H1 (cell line): Measurements from ENCODE around the gene THAP4. TPM values are rescaled to one million over a fixed set of nuclear protein-coding genes. Genes with fewer than 3 reads are reported as not detected.

ENCODE experiments used
- CTCF ChIA-PET: fragments of 300-600 bp; sonication (Branson Sonifier 250); formaldehyde crosslinking; loops from one replicate; lab custom pipeline; 2021; ENCODE audit not compliant: partially characterized antibody; lab: Charles Lee
- POLR2A ChIA-PET: fragments of 300-600 bp; sonication (Branson Sonifier 250); formaldehyde crosslinking; loops from one replicate; lab custom pipeline; 2021; ENCODE audit warnings: inconsistent platforms; ENCODE audit not compliant: partially characterized antibody; lab: Charles Lee
- DNase-seq, 2 experiments: peaks; one replicate each; pipeline versions ENCODE4 v3.0.0 to v3.0.0-alpha.2; 2010 to 2022; ENCODE audit warnings: low spot score in 2 of 2, low read depth in 1 of 2, mixed read lengths in 1 of 2
- FAIRE-seq: peaks from 2 replicates; lab custom pipeline; 2011; peaks lifted over from hg19 to GRCh38; lab: Jason Lieb, UNC
- H2AFZ ChIP-seq: 2 replicates; pipeline ENCODE4 v1.8.1; 2012; ENCODE audit warnings: low read length, inconsistent platforms
- H2AK5ac ChIP-seq: 2 replicates; pipeline ENCODE4 v1.6.1; 2013; ENCODE audit warnings: low read depth, low read length
- H2BK120ac ChIP-seq: replicated peaks from 2 replicates; pipeline ENCODE3; 2013; ENCODE audit warnings: low read depth, low read length, inconsistent platforms
- H2BK12ac ChIP-seq: 2 replicates; pipeline ENCODE4 v1.6.1; 2013; ENCODE audit warnings: low read depth, low read length
- H2BK15ac ChIP-seq: 2 replicates; pipeline ENCODE4 v1.6.1; 2013; ENCODE audit warnings: low read length
- H2BK20ac ChIP-seq: 2 replicates; pipeline ENCODE4 v1.6.1; 2013; ENCODE audit warnings: low read length
- H2BK5ac ChIP-seq: 2 replicates; pipeline ENCODE4 v1.6.1; 2013; ENCODE audit warnings: low read depth, low read length
- H3K14ac ChIP-seq: 2 replicates; pipeline ENCODE4 v1.6.1; 2013; ENCODE audit warnings: inconsistent platforms; ENCODE audit not compliant: insufficient read length
- H3K18ac ChIP-seq: 2 replicates; pipeline ENCODE4 v1.6.1; 2013; ENCODE audit warnings: low read length; ENCODE audit errors: extremely low read depth
- H3K23ac ChIP-seq: 2 replicates; pipeline ENCODE4 v1.6.1; 2013; ENCODE audit warnings: inconsistent platforms; ENCODE audit not compliant: insufficient read length
- H3K23me2 ChIP-seq: 2 replicates; pipeline ENCODE4 v1.6.1; 2013; ENCODE audit warnings: low read depth, low read length
- H3K27ac ChIP-seq: 2 replicates; pipeline ENCODE4 v1.6.1; 2011; ENCODE audit warnings: low read depth, low read length, inconsistent platforms
- H3K27me3 ChIP-seq, 4 experiments: replicated peaks in 1 of 4; 1 replicate in 1 of 4; 2 replicates in 3 of 4; pipeline versions ENCODE4 v1.6.1 to v1.8.1; 2011 to 2013; ENCODE audit warnings: low read length in 3 of 4, mild to moderate bottlenecking in 3 of 4, inconsistent platforms in 2 of 4, mixed read lengths in 2 of 4, moderate library complexity in 1 of 4; ENCODE audit not compliant: control insufficient read depth in 3 of 4, insufficient read depth in 3 of 4; ENCODE audit errors: extremely low read depth in 1 of 4
- H3K36me3 ChIP-seq, 4 experiments: 2 replicates each; pipeline versions ENCODE4 v1.6.1 to v1.8.1; 2011 to 2013; ENCODE audit warnings: mild to moderate bottlenecking in 4 of 4, low read length in 3 of 4, moderate library complexity in 2 of 4, control low read depth in 1 of 4, inconsistent platforms in 1 of 4; ENCODE audit not compliant: insufficient read depth in 4 of 4, control insufficient read depth in 2 of 4
- H3K4ac ChIP-seq: replicated peaks from 2 replicates; pipeline ENCODE3; 2013; ENCODE audit warnings: low read length, low read depth, mixed read lengths, inconsistent platforms; ENCODE audit not compliant: insufficient read length
- H3K4me1 ChIP-seq, 4 experiments: replicated peaks in 1 of 4; 1 replicate in 1 of 4; 2 replicates in 3 of 4; pipeline versions ENCODE4 v1.6.1 to v1.8.1; 2011 to 2013; ENCODE audit warnings: low read length in 3 of 4, inconsistent platforms in 2 of 4, mixed read lengths in 1 of 4; ENCODE audit not compliant: insufficient read depth in 4 of 4, control insufficient read depth in 3 of 4
- H3K4me2 ChIP-seq, 2 experiments: 2 replicates each; pipeline versions ENCODE4 v1.6.1 to v1.8.1; 2011 to 2013; ENCODE audit warnings: low read depth in 2 of 2, low read length in 2 of 2, control low read depth in 1 of 2, inconsistent platforms in 1 of 2, mild to moderate bottlenecking in 1 of 2; ENCODE audit not compliant: insufficient read depth in 1 of 2
- H3K4me3 ChIP-seq, 4 experiments: fragments of 200-600, 300-600 bp in 1 of 4; sonication (generic), shearing (Covaris generic), sonication (Bioruptor Twin) in 1 of 4; 2 replicates each; pipeline versions ENCODE4 v1.5.1 to v1.8.1; 2011 to 2016; ENCODE audit warnings: low read length in 4 of 4, low read depth in 3 of 4, control low read depth in 2 of 4, inconsistent platforms in 2 of 4, mild to moderate bottlenecking in 2 of 4, mixed read lengths in 1 of 4, moderate library complexity in 1 of 4; ENCODE audit not compliant: insufficient read depth in 2 of 4; ENCODE audit errors: extremely low read depth in 1 of 4
- H3K56ac ChIP-seq: replicated peaks from 2 replicates; pipeline ENCODE3; 2013; ENCODE audit warnings: low read depth, mild to moderate bottlenecking, mixed read lengths, low read length, inconsistent platforms; ENCODE audit not compliant: insufficient read length
- H3K79me1 ChIP-seq: 2 replicates; pipeline ENCODE4 v1.6.1; 2013; ENCODE audit warnings: low read depth, low read length, control low read depth
- H3K79me2 ChIP-seq, 2 experiments: 2 replicates each; pipeline versions ENCODE4 v1.6.1 to v1.8.1; 2012 to 2013; ENCODE audit warnings: low read length in 2 of 2, mild to moderate bottlenecking in 2 of 2, inconsistent platforms in 1 of 2; ENCODE audit not compliant: insufficient read depth in 2 of 2, control insufficient read depth in 1 of 2
- H3K9ac ChIP-seq, 4 experiments: replicated peaks in 1 of 4; 1 replicate in 1 of 4; 2 replicates in 3 of 4; pipeline versions ENCODE4 v1.6.1 to v1.8.1; 2011 to 2013; ENCODE audit warnings: low read depth in 3 of 4, low read length in 3 of 4, control low read depth in 2 of 4, mild to moderate bottlenecking in 2 of 4, moderate library complexity in 2 of 4, inconsistent platforms in 1 of 4; ENCODE audit errors: extremely low read depth in 1 of 4
- H3K9me3 ChIP-seq, 2 experiments: 2 replicates each; pipeline versions ENCODE4 v1.6.1 to v1.8.1; 2012 to 2013; ENCODE audit warnings: mild to moderate bottlenecking in 2 of 2, moderate library complexity in 2 of 2, control low read depth in 1 of 2, inconsistent platforms in 1 of 2, low read depth in 1 of 2, low read length in 1 of 2, mixed read lengths in 1 of 2; ENCODE audit not compliant: insufficient read depth in 2 of 2
- H4K20me1 ChIP-seq, 2 experiments: replicated peaks in 1 of 2; 2 replicates each; pipeline versions ENCODE3 to v1.8.1; 2011 to 2013; ENCODE audit warnings: inconsistent platforms in 2 of 2, low read length in 2 of 2, mild to moderate bottlenecking in 1 of 2; ENCODE audit not compliant: insufficient read depth in 2 of 2, control insufficient read depth in 1 of 2
- H4K5ac ChIP-seq: 2 replicates; pipeline ENCODE4 v1.6.1; 2013; ENCODE audit warnings: low read length, low read depth, mixed read lengths, inconsistent platforms; ENCODE audit not compliant: insufficient read length
- H4K8ac ChIP-seq: 2 replicates; pipeline ENCODE4 v1.8.0; 2013; ENCODE audit warnings: mild to moderate bottlenecking, moderate library complexity, low read length, inconsistent platforms; ENCODE audit not compliant: insufficient read depth; ENCODE audit errors: extremely low read depth
- H4K91ac ChIP-seq: replicated peaks from 2 replicates; pipeline ENCODE3; 2013; ENCODE audit warnings: low read length, mixed read lengths, inconsistent platforms; ENCODE audit not compliant: insufficient read length
- BACH1 ChIP-seq: IDR thresholded peaks from 2 replicates; pipeline ENCODE4 v1.6.1; 2012; ENCODE audit warnings: low read length, improper control_type of control experiment
- RXRA ChIP-seq: IDR thresholded peaks from 2 replicates; pipeline ENCODE4 v1.6.1; 2011; ENCODE audit warnings: low read depth, mild to moderate bottlenecking, low read length, moderate library complexity; ENCODE audit not compliant: insufficient read depth
- TAF7 ChIP-seq: optimal IDR thresholded peaks from 2 replicates; pipeline ENCODE3; 2011; ENCODE audit warnings: low read depth, mild to moderate bottlenecking, inconsistent platforms, low read length, moderate library complexity, borderline replicate concordance
- WGBS, 2 experiments: shearing (Covaris generic) in 1 of 2; methylation state at CpG; one replicate each; pipeline versions ENCODE4 v1.1.6 to v1.1.7; 2013 to 2015; ENCODE audit warnings: low lambda C conversion rate in 2 of 2, mixed read lengths in 2 of 2, inconsistent platforms in 1 of 2, low coverage in 1 of 2, missing lambda C conversion rate in 1 of 2; ENCODE audit not compliant: insufficient replicate concordance in 2 of 2, insufficient coverage in 1 of 2, insufficient read length in 1 of 2; ENCODE audit errors: extremely low coverage in 1 of 2, missing lambda C conversion rate in 1 of 2; 5-methylcytosine and 5-hydroxymethylcytosine counted together
- polyA plus RNA-seq, 7 experiments: library from polyadenylated mRNA; depleted of rRNA in 3 of 7; stranded (reverse) in 5 of 7; unstranded in 2 of 7; fragments of >200 nt in 5 of 7; fragments of 200-250 nt in 2 of 7; gene quantifications; 1 replicate in 5 of 7; 2 replicates in 1 of 7; 4 replicates in 1 of 7; pipeline versions ENCODE4 v1.2.1 to v1.2.3, GENCODE V29; 2011 to 2013; ENCODE audit warnings: missing spikeins in 2 of 7, mixed read lengths in 2 of 7
- total RNA-seq: library from RNA; stranded (reverse); fragmentation: NEBNext Ultra II Directional; extraction: Animal tissue kit (Norgen Biotek cat#: 25700); gene quantifications from 2 replicates; pipeline ENCODE4 v1.2.1, GENCODE V29; 2021

Gene THAP4
- total and polyA plus RNA-seq, 2 of the 8 experiments (the other 6 are each of a cell fraction or from before 2014, with no cell fraction given): 78.9 to 83.6 TPM

- no peak overlapping the region for H2BK5ac ChIP-seq
- no peaks in the 10 kb centered on the region for H3K27me3 ChIP-seq
- ChIA-PET CTCF (interaction anchor here (1.1 to 1.9 kb wide), 4 partner anchors 14 to 38 kb away, joined by 3 to 6 read pairs (median 4); no protein-coding TSS in a partner anchor), POLR2A (interaction anchor here (0.9 to 2.0 kb wide), 4 partner anchors 8 to 68 kb away, joined by 3 to 8 read pairs (median 4); partner anchors contain the start of gene ING5)
- no peak overlapping the region for H2BK15ac ChIP-seq
- peaks cover 14% of the 10 kb centered on the region for H3K79me1 ChIP-seq
- DNase-seq: no peak
- peaks cover 4% of the 10 kb centered on the region; the same call in 1 of the 2 replicates for H3K23me2 ChIP-seq
- H3K27ac ChIP-seq: no peak overlapping the region
- no peak overlapping the region for H4K5ac ChIP-seq
- H3K23ac ChIP-seq: no peak overlapping the region
- H2AK5ac ChIP-seq: no peak overlapping the region
- FAIRE-seq: no peak
- no peak overlapping the region for H3K9ac ChIP-seq
- H3K18ac ChIP-seq: no peak overlapping the region
- H2BK120ac ChIP-seq: no peak overlapping the region
- no peak overlapping the region for H3K56ac ChIP-seq
- no peak overlapping the region for H4K8ac ChIP-seq
- peaks cover 7 to 13% of the 10 kb centered on the region in 2 experiments for H4K20me1 ChIP-seq
- no peak overlapping the region for H3K4me3 ChIP-seq
- no peak overlapping the region for H2BK12ac ChIP-seq
- H2AFZ ChIP-seq: no peak overlapping the region
- no peak overlapping the region for H2BK20ac ChIP-seq
- no peak overlapping the region for H3K4me2 ChIP-seq
- peaks cover 2 to 45% of the 10 kb centered on the region in 2 experiments for H3K79me2 ChIP-seq
- no peaks in the 10 kb centered on the region for H3K9me3 ChIP-seq
- no peak overlapping the region for H4K91ac ChIP-seq
- peaks cover 3 to 27% (median 16%) of the 10 kb centered on the region in 4 experiments; a peak in 6 of 8 replicates for H3K36me3 ChIP-seq
- WGBS, 2 experiments: 98% methylated on average over 17 of the region's 17 CpGs; no CpG with 5 or more reads in 1 of the 2 experiments
- TF ChIP-seq TAF7 (no peak), RXRA (no peak), BACH1 (no peak)
- H3K14ac ChIP-seq: no peak overlapping the region
- peaks cover 0 to 3% (median 1%) of the 10 kb centered on the region in 4 experiments; a peak in 3 of 7 replicates for H3K4me1 ChIP-seq
- no peak overlapping the region for H3K4ac ChIP-seq
Observed at GRCh38 chr2:241633561-241633960, 3.4 kb downstream of the THAP4 start.
